Retina (tissue), 1 donor: Measurements from ENCODE around the gene FOXO6.

Experiments
- DNase-seq: peaks from one replicate; pipeline ENCODE4 v3.0.0-alpha.2; 2016

FOXO6 gene

GRCh38 chr1:41428738-41429640, 67.8 kb downstream of the FOXO6 start:
- DNase-seq: no peak

- no peak for DNase-seq
These were observed 68.4 kb downstream of the FOXO6 start for GRCh38 chr1:41429641-41430035.

- DNase-seq: no peak
These were observed 68.8 kb downstream of the FOXO6 start for GRCh38 chr1:41430069-41430468.

GRCh38 chr1:41430582-41430981, 69.3 kb downstream of the FOXO6 start:
- no peak for DNase-seq

- DNase-seq: no peak
These were observed 70.5 kb downstream of the FOXO6 start for GRCh38 chr1:41431490-41432350.
